Activated CD8-positive, alpha-beta memory T cell treated with anti-CD3 and anti-CD28 coated beads, Interleukin-2, amount 50 U/mL, for 4 hours (primary cell): ENCODE data around the gene CSTPP1.
"Not testable (repeated sequence)": the region's sequence is repeated elsewhere in the genome, so short reads cannot be mapped to it uniquely, and the experiment has no call there.

Experiments
- DNase-seq: peaks from one replicate; pipeline ENCODE4 v3.0.0-alpha.2; 2020

CSTPP1 gene

DNA sequence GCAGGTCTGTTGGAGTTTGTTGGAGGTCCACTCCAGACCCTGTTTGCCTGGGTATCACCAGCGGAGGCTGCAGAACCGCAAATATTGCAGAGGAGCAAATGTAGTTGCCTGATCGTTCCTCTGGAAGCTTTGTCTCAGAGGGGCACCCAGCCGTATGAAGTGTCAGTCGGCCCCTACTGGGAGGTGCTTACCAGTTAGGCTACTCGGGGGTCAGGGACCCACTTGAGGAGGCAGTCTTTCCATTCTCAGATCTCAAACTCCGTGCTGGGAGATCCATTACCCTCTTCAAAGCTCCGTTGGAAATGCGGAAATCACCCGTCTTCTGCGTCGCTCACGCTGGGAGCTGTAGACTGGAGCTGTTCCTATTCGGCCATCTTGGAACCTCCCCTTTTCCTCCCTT lies 61.2 kb downstream of the CSTPP1 start:
- DNase-seq, result not testable (repeated sequence)

DNA sequence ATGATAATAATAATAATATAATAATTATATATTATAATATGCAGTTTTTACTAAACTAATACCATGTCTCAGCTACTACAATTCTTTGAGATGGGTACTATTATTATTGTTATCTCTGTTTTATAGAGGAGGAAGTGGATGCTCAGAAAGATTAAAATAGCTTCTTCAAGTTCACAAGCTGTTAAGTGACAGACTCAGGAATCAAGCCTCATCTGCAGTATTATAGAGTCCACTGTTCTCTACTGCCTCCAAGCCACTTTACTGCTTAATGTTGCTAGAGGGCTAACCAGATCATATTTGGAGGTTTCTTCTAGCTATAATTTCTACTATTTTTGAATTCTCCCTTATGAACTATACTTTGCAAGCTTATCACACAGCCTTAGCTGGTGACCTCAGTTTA lies 62.7 kb downstream of the CSTPP1 start:
- no peak for DNase-seq

DNA sequence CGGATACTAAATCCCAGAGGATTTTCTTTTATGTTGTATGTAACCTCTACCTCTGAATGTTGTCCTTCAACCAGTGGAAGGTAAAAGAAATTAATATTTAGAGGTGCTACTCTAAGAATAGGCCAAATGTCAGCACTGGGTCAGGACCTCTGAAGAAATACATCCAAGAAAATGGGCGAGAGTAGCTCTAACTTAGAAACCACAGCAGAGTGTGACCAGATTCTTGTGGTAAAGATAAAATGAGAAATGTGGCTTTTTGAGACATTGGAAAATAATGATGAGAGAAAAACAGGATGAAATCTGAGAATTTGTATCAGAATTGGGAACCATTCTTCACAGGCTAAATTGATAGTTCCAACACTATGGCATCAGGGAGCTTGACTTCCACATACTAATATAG lies 63.5 kb downstream of the CSTPP1 start:
- no peak for DNase-seq

DNA sequence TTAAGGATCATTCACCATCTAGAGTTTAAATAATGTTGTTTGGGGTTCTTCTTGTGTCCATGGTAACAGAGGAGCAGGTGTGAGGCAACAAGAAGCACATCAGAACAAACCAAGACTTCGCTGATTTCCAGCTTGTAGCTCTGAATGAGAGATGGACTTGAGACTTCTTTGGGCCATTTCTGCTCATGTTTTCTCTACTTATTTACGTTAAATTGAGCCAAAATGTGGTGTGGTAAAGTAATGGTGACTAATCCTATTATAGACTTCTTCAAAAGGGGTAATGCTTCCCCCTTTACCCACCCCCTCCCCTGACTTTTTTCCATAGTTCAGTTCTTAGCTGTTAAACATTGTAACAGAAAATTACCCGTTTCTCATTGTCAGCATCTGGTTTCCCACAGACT lies 65.2 kb downstream of the CSTPP1 start:
- DNase-seq, result no peak

DNA sequence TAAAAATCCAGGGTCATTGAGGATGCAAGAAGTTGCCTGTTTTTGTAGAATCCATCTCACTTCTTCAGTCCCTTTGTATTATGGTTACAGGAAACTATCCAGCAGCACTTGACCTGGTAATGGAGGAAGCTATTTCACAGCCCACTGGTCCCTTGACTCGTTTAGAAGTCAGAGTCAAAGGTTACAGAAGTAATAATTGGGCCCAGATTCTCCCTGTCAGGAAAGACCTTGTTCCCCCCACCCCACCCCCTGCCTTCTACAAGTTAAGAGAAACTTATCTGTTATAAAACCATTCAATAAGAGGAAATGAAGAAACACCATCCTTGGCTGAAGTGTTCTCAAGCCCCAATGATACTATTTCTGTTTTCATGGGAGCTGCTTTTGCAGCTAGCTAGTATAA lies 65.8 kb downstream of the CSTPP1 start:
- DNase-seq, result no peak

DNA sequence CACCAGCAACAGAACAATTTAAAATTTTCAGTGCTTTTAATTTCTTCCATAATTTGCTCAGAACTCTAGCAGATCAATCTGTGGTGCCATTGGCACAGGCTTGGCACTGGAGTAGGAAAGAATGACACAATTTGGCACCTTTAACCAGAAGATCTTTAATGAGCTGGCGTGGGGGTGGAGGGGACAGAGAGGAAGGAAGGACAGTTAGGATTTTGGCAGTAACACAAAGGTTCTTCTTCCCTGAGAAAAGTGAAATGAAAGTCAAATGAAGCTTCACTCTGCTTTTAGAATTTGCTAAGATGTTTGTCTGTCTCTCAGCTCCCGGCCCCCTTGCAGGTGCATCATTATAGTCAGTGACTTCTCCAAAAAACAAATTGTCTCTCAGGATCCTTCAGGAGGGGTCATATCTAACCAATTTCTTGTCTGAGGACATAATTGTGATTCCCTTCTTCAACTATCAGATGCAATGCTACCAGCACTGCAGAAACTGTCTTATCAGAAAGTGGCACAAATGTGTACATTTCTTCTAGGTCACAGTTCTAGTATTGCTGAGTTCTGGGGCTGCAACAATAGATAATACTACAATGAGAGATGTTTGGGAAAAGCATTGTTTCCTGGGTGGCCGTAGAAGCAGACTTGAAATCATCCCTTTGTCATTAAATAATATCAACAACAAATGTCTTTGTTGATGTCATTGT lies 66.8 kb downstream of the CSTPP1 start:
- DNase-seq, result no peak

DNA sequence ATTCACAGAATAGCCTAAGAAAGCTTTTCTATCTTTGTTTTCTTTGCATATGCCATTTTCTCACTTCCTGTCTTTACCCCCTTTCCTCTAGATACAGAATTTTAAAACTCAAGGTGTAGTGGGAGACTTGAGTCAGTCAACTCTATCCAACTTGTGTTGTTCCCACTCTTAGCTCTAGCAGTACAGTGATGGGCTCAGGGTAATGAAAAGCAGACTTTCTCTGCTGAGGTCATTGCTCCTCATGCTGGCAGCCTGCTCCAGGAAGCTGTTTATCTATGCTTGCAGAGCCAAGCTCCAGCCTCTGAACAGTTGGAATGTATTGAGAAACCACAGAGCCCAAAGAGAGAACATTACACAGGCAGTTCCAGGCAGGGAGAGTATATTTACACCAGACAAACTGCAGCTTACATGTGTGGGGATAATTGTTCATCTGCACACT lies 68.1 kb downstream of the CSTPP1 start:
- DNase-seq, result no peak

DNA sequence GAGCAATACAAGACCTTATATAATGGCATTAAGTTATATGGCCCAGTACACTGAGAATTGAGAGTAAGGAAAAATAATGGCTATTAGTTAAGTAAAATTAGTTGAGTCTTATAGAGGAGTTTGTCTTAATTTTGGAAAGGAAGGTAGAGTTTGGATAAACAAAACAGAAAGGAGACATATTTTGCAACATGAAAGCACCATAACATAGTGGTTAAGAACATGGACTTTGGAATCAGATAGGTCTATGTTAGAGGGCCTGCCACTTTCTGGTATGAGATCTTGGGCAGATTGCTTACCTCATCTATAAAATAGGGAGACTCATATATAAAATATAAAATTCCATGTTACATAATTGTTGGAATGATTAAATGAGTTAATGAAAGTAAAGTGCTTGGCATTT lies 68.9 kb downstream of the CSTPP1 start:
- no peak for DNase-seq

DNA sequence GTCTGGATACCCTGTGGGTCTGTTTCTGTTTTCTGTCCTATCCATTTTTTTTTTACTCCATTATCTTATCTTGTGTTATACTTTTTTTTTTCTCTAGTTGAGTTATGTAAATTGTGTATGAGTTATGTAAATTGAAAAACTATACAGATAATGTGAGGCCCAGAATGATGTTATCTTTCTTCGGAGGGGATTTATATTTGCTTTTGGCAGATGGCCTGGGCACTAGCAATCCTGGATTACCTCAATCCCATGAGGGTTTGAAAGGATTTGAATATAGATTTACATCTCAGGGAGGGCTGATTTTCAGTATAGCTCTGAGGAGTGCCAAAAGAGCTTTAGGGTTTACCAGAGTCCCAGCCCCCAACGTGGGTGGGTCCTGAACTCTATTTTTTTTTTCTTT lies 71.0 kb downstream of the CSTPP1 start:
- DNase-seq, result no peak

DNA sequence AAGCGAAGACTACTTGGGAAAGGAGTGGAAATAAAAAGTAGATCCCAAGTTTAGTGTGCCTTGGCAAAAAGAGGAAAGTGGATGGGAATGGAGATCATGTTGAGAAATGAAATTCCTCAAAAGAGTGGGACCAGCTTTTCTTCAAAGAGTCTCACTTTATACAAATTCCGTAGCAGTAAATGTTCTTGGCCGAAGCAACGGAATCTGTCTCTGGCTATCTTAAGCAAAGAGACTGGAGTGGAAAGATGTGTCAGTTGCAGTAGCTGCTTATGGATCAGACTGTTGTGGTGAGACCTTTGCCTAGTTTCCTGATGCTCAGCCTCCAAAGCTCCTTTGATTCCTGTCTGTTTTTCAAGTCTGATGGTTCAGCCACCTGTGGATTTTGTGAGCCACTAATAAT lies 73.6 kb downstream of the CSTPP1 start:
- DNase-seq, result no peak

DNA sequence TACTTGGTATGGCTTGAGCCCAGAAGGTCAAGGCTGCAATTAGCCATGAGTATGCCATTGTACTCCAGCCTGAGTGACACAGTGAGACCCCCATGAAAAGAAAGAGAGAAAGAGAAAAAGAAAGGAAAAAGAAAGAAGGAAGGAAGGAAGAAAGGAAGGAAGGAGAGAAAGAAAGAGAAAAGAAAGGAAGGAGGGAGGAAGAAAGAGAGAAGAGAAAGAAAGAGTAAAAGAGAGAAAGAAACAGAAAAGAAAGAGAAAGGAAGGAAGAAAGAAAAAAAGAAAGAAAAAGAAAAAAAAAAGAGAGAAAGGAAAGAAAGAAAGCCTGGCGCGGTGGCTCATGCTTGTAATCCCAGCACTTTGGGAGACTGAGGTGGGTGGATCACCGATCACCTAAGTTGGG lies 77.5 kb downstream of the CSTPP1 start:
- no peak for DNase-seq

DNA sequence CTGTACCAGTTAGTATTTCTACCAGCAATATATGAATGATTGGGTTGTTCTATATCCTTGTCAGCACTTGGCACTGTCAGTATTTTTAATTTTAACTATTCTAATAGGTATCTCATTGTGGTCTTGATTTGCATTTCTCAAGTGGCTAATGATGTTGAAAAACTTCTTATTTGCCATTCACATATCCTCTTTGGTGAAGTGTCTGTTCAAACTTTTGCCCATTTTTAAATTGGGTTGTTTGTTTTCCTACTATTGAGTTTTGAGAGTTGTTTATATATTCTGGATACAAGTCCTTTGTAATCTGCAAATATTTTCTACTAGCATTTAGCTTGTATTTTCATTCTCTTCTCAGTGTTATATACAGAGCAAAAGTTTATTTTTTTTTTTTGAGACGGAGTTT lies 82.1 kb downstream of the CSTPP1 start:
- DNase-seq, result no peak

DNA sequence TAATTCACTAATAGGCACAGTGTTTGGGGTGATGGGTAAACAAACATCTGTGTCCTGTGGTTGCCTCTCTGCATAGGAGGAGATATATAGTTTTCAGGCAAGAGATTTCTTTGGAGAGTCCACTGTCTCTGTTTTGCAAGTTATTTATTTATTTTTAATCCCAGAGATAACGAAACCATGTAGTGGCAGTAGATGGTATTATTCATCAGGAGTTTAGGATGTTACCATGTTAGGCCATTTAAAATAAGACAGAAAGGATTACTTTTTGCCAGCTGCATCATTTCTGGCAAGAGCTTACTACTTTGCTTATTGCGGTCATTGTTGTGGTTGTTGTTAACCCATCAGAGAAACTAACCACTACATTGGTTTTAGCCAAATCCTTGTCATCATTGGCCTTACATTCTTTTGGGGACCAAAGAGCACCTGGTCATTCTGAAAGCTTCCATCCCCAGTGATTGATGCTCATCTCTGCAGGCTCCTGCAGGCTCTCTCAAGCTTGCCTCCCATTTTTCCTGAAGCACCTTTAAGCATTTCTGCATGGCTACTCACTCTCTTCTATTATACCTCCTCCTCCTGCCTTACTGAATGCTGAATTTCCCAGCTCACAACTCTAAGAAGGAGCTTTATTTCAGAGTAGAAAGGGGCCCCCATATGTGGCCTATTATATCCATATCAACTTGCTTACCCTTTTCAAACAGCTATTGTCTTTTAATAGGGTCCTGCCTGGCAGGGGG lies 84.4 kb downstream of the CSTPP1 start:
- DNase-seq, result no peak

DNA sequence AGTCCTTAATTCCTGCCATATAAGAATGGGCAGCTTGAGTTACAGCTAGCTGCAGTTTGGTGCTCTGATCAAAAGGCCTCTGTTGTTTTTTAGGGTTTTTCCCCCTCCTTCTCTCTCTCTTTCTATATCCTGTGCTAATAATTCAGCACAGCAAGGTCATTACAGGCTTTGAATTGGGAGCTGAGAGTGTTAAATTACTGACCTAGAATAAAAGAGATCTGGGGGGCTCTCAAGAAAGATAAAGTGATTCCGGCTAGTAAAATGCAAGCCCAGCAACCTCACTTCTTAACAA lies 84.9 kb downstream of the CSTPP1 start:
- DNase-seq, result no peak

DNA sequence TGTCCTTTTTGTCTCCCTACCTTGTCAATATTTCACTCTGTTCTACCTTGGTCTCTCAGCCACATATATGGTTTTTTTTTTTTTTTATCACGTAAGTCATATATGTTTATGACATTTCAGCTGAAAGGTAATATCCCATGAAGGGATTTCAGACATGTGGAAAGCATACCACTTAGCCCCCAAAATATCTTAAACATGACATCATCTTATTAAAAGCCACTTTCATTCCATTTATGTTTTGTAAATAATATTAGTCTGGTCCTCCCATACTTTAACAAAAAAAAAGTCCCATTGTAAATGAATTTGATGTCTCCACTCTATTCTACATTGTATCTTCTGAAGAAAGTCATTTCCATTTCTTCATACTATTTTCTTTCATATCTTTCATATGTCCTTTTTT lies 85.4 kb downstream of the CSTPP1 start:
- no peak for DNase-seq

DNA sequence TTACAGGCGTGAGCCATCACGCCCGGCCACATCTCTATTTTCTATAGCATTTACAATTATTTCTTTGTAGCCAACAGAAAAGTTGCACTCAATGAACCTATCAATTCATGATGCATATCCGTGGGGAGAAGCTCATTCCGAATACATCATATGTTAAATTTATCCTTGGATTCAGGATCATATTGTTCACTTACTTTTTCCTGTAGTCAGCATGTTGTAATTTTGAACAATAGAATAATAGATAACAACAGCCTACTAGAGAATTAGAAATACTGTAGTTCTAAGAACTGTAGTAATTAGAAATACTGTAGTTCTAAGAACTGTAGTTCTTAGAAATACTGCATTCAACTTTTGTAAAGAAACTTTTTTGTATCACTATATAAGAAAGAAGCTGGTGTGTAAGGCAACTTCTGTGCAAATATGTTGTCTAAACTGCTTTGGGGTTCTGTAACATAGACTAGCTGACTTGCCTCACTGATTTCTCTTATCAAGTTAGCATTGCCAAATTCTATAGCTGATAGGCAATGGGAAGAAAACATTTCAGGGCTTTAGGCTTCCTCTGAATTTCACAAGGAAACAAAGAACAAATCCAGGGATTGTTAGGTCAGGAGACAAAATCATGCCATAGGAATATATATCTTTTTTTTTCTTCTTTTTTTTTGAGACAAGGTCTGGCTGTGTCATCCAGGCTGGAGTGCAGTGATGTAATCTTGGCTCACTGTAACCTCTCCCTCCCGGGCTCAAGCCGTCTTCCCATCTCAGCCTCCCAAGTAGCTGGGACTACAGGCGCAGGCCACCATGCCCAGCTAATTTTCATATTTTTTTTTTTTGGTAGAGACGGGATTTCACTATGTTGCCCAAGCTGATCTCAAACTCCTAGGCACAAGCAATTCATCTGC lies 91.9 kb downstream of the CSTPP1 start:
- no peak for DNase-seq

DNA sequence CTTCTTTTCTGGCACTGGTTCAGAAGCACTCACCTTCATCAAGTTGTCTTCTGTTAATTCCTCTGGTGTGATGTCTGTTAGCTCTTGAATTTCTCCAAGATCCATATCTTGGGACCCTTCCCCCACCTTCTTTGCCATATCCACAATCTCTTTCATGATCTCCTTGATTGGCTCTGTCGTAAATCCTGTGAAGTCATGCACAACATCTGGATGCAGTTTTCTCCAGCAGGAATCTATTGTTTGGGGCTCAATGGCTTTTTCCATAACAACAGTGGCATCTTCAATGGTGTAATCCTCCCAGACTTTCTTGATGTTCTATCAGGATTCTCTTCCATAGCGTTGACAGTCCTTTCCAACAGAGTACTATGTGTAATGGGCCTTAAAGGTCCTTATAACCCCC lies 96.9 kb downstream of the CSTPP1 start:
- no peak for DNase-seq

DNA sequence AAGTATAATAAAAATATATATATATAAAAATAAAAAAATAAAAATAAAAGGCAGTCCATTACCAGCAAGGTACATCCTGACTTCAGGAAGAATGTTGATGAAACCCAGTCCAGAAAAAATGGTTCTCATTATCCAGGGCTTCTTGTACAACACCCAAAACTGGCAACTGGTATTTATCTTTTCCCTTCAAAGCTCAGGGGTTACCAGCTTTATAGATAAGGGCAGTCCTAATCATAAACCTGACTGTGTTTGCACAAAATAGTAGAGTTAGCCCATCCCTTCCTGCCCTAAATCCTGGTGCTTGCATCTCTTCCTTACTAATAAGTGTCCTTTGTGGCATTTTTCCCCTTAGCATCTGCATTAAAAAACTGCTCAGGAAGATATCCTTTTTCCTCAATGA lies 97.5 kb downstream of the CSTPP1 start:
- DNase-seq, result no peak

DNA sequence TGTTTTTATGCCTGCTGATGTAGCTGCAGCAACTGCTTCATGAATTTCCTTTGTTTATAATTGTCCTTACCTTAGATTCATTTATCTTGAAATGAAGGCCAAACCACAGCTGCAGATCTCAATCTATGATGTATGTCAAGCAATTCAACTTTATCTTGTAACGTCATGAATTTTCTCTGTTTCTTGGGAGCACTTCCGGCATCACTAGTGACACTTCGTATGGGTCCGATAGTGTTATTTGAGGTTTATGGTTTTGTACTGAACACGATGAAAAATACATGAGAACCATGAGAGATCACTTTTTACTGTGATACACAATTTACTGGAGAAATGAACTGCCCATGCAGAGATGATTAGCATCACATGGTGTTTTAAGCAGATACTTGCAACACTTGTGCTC lies 98.5 kb downstream of the CSTPP1 start:
- DNase-seq, result no peak

DNA sequence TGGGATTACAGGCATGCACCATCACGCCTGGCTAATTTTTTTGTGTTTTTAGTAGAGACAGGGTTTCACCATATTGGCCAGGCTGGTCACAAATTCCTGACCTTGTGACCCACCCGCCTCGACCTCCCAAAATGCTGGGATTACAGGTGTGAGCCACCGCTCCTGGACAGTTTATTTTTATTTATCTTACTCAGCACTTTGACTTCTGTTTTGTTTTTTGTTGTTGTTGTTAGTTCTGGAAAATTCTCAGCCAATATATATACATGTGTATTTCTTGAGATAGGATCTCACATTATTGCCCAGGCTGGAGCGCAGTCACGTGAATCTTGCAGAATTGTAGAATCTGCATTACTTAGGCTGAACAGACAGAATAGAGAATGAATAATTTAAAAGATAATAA lies 107.6 kb downstream of the CSTPP1 start:
- no peak for DNase-seq

DNA sequence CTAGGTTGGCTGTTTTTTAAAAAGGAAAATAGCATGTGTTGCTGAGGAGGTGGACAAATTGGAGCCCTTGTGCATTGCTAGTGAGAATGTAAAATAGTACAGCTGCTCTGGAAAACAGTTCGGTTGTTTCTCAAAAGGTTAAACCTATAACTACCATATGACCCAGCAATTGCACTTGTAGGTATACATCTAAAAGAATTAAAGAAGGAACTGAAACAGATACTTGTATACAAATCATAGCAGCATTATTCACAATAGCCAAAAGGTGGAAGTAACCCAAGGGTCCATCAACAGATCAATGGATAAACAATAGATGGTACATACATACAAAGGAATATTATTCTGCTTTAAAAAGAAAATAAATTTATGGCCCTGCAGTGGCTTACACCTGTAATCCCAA lies 111.4 kb downstream of the CSTPP1 start:
- DNase-seq, result no peak

DNA sequence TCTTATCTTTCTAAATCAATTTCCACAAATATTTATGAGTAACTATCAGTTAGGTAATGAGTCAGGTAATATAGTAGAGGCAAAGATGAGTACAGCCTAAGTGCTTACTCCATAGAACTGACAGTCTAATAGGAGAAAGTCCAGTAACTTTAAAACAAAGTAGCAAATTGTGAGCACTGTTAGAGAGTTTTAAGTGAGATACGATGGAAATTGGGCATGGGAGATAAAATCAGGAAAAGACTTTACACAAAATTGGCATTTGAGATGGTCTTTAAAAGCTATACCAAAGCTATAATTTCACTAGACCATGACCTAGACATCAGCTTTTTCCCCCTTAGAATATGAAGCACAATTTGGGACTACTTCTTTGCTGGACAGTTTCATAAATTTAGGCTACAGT lies 113.7 kb downstream of the CSTPP1 start:
- no peak for DNase-seq

DNA sequence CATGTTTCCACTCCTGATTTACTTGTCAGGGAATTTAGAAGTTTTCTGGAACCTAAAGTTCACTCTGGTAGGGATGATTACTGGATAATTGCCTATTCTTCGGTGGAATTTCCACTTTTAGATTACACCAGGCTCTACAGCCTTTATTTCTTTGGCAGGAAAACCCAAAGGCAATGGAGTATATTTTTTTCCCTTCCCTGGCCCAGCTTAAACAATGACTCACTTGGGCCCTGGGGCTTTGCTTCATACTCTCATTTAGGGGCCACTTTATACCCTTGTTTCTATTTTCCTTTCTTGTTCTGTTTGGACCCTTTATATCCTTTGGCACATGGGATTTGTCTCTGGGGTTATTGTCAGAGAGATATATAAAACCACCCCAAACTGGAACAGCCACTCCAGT lies 114.7 kb downstream of the CSTPP1 start:
- DNase-seq, result no peak

DNA sequence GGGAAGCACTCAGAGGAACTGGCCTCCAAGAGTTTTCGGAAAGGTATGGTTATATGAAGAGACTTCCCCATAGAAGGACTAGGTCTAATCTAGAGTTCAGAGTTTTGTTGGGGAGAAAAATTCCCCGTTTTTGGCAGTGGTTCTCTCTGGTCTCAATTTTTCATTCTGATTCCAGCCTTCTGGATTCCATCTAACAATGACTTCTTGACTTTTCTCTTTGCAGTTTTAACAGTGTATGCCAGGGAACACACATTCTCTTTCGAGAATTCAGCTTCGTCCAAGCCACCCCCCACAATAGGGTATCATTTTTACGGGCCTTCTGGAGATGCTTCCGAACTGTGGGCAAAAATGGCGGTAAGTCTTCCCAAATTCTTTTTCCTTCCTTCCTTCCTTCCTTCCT lies 115.6 kb downstream of the CSTPP1 start:
- DNase-seq, result no peak
